ENCODE measurements around the gene PNCK.

PNCK gene

GRCh38 chrX:153657161-153657560 is 16.5 kb downstream of the PNCK start:
- no peak for DNase-seq

DNA sequence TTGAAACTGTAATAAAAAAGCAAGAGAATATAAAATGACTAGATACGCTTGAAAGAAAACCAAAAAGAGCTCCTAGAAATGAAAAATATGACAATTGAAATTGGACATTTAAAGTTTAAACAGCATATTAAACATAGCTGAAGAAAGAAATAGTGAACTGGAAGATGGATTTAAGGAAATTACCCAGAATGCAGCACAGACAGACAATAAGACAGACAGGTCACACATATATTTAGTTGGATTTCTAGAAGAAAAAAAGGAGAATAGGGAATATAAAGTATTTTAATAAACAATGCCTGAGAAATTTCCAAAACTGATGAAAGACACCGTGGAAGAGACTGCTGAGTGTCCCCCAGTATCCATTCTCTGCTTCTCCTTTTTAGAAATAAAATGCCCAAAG is 20.1 kb downstream of the PNCK start:
- DNase-seq: no peak

- no peak for DNase-seq
Observed at GRCh38 chrX:153651540-153652079, 22.0 kb downstream of the PNCK start.

- no peak for DNase-seq
Observed at GRCh38 chrX:153650959-153651358, 22.7 kb downstream of the PNCK start.

GRCh38 chrX:153649915-153650782 is 23.5 kb downstream of the PNCK start:
- no peak for DNase-seq

GRCh38 chrX:153649178-153649914 is 24.3 kb downstream of the PNCK start:
- DNase-seq: no peak

- no peak for DNase-seq
Observed at GRCh38 chrX:153648358-153649177, 25.0 kb downstream of the PNCK start.

DNA sequence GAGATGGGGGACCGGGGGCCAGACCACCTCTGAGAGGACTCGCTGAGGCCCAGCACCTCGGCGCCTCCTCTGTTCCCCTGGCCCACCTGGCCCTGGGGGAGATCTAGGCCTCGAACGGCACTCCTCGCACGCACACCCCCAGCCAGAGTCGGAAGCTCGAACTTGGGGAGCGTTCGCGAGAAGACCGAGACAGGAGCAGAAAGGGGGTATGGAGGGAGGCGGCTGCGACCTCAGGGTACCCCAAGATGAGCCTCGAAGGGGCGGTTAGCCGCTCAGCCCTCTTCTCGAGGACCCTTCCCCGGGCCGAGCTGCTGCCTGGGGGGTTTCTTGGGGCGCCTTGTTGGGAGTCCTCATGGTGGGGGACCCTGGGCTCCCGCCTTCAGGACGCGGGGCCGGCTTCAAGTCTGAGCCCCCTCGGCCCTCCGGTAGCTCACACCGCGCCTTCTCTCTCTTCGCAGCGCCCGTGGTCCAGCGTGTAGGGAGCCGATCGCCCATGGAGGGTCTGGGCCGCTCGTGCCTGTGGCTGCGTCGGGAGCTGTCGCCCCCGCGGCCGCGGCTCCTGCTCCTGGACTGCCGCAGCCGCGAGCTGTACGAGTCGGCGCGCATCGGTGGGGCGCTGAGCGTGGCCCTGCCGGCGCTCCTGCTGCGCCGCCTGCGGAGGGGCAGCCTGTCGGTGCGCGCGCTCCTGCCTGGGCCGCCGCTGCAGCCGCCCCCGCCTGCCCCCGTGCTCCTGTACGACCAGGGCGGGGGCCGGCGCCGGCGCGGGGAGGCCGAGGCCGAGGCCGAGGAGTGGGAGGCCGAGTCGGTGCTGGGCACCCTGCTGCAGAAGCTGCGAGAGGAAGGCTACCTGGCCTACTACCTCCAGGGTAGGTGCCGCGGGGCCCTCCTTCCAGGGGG is 25.9 kb downstream of the PNCK start:
- DNase-seq: no peak

DNA sequence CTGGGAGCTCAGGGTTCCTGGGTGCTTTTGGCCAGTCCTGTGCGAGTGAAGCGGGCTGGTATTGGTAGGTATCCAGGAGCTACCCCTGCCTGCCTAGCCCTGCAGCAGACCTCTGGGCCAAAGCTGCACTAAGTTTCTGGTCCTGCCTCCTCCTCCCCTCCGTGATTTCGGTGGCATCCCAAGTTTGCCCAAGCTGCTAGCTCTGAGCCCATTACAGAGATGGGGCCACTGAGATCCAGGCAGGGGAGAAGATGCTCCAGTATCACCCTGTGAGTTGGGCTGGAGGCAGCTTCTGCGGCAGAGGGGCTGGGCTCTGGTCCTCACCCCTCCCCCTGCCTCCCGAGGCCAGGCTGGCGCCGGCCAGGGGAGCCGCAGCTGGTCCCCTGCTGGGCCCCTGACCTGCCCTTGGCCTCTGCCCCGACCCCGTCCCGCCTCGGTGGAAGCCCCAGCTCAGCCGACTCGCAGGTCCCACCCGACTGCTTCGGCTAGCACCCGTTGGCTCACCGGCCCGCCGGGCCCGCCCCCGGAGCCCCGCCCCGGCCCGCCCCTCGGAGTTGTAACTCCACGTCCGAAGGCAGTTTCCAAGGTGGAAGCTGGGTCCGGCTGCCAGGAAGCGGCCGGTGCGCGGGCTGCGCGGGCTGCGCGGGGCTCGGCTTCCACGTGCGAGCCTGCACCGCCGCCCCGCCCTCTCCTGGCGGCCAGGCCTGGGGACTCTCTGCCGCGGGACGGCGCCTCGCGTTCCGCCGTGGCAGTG is 26.8 kb downstream of the PNCK start, which contains the start of gene DUSP9:
Gene DUSP9, plus strand, starts transcription at position 584 of the 754 bp plus-strand sequence. CDS start 751 bp downstream, outside the sequence.
- no peak for DNase-seq

DNA sequence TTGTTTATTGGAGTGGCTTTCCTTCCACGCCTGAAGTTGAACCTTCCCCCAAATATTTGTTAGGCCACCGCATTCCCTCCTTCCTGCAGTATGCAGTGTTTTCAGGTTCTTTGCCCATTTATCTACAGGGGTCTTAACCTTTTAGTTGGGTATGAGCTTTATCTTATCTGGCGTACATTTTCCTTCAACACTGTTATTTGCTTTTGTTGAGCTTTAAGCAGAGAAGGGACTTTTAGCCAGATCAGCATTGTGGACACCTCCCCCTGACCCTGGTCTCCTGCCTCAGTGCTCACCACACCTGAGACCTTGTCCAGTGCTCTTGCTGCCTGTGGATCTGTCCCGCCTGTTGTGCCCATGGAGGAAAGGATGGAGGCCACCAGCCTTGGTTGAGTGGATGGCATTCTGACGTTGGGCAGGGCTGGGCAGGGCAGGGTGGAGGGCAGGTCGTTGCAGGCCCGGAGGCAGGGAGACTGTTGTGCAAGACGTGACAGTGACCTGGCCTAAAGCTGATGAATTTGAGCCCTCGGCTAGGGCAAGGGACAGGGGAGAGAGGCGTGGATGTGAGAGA is 27.6 kb downstream of the PNCK start:
- DNase-seq: no peak

DNA sequence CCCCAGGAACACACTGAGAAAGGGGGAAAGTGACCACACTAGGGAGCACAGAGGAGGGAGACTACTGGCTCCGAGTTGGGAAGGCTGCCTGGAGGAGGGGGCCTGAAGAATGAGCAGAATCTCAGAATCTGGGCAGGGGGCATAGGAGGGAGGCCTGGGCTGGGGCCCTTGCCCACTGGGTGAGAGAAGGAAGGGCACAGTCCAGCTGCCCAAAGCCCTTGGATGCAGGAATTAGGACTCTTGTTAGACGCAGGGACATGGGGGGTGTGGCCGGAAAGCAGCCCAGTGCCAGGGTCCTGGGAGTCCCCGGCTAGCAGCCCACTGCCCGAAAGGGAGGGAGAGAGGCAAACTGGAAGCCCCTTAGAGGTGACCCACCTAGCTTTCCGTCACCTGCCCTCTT is 28.5 kb downstream of the PNCK start:
- no peak for DNase-seq

GRCh38 chrX:153644356-153645125 is 29.1 kb downstream of the PNCK start:
- DNase-seq: no peak

GRCh38 chrX:153643431-153644351 is 29.9 kb downstream of the PNCK start:
- DNase-seq: no peak

DNA sequence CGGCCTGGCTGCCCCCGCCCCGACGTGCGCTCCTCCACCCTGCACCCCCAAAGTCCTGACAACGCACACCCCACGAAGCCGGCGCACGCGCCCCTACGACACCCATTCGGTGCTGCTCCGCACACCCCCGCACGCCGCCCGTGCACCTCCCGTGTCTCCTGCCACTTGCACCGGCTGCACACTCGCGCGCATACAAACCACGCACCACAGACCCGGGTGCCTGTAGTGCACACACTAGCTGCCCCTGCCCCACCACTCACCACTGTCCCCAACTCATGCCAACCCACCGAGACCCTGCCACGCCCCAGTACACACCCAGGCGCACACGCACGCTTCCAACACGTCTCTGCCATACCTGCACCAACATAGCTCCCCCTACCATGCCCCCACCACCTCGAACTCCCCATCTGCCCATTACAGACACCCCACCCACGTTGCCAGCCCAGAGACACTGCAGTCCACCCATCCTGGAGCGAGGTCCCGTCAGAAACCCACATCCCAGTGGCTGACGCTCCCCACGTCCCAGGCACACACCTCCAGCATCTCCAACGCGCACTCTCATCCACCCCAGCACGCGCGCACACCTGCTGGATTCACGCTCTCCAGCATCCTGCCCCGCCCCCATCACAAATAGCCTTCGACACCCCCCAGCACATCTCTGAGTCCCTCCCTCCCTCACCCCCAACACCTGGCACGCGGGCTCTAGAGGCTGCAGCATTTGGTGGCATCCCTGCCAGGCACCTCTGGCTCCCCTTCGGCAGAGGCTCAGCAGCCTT is 30.8 kb downstream of the PNCK start:
- DNase-seq: no peak

GRCh38 chrX:153642051-153642654 is 31.5 kb downstream of the PNCK start:
- DNase-seq: no peak

DNA sequence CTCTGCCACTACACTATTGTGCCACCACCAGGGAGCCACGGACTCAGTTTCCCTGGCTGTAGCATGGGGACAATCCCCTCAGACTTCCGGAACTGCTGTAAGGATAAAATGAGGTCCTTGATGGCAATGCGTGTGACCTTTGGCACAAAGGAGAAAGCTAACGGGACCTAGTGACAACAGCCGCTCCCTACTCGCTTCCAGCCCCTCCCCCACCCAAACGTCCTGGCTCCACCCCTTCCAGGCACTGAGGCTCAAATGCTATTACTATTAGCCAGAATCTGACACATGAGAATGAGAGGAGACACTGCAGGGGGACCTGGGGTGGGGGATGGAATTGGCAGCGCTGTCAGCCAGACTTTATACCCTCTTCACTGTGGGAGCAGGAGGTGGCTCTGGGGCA is 32.0 kb downstream of the PNCK start:
- DNase-seq: no peak
